H9 (cell line): ENCODE measurements around the gene RAPGEF6. TPM values are rescaled to one million over a fixed set of nuclear protein-coding genes. Genes with fewer than 3 reads are reported as not detected.

Experiments
- DNase-seq: peaks from one replicate; pipeline ENCODE4 v3.0.0-alpha.2; 2017
- H2AFZ ChIP-seq: one replicate; pipeline ENCODE4 v1.6.1; 2013; ENCODE audit warnings: mild to moderate bottlenecking, low read length, control low read depth, moderate library complexity
- H2AK5ac ChIP-seq: 2 replicates; pipeline ENCODE4 v1.6.1; 2013; ENCODE audit warnings: low read length, control low read depth, mixed read lengths; ENCODE audit not compliant: insufficient read length
- H2BK120ac ChIP-seq: one replicate; pipeline ENCODE4 v1.6.1; 2013; ENCODE audit warnings: low read depth, mild to moderate bottlenecking, low read length, control low read depth, inconsistent platforms; ENCODE audit not compliant: poor library complexity, severe bottlenecking
- H2BK12ac ChIP-seq: 2 replicates; pipeline ENCODE4 v1.6.1; 2013; ENCODE audit warnings: low read length, control low read depth, mixed read lengths, low read depth; ENCODE audit not compliant: insufficient read length
- H2BK15ac ChIP-seq: 2 replicates; pipeline ENCODE4 v1.6.1; 2013; ENCODE audit warnings: low read depth, low read length, control low read depth
- H2BK20ac ChIP-seq: one replicate; pipeline ENCODE4 v1.6.1; 2013; ENCODE audit warnings: low read depth, mild to moderate bottlenecking, low read length, control low read depth, inconsistent platforms; ENCODE audit not compliant: poor library complexity, severe bottlenecking
- H2BK5ac ChIP-seq: 2 replicates; pipeline ENCODE4 v1.6.1; 2013; ENCODE audit warnings: low read length, control low read depth, mixed read lengths; ENCODE audit not compliant: insufficient read length
- H3K14ac ChIP-seq: 2 replicates; pipeline ENCODE4 v1.6.1; 2013; ENCODE audit warnings: low read length, control low read depth; ENCODE audit not compliant: insufficient read depth
- H3K18ac ChIP-seq: 2 replicates; pipeline ENCODE4 v1.6.1; 2013; ENCODE audit warnings: low read depth, mild to moderate bottlenecking, mixed read lengths, low read length, control low read depth; ENCODE audit not compliant: insufficient read length
- H3K23ac ChIP-seq: 2 replicates; pipeline ENCODE4 v1.6.1; 2013; ENCODE audit warnings: low read length, control low read depth, mixed read lengths, low read depth; ENCODE audit not compliant: insufficient read length
- H3K23me2 ChIP-seq: 2 replicates; pipeline ENCODE4 v1.6.1; 2013; ENCODE audit warnings: low read depth, mild to moderate bottlenecking, mixed read lengths, low read length, control low read depth; ENCODE audit not compliant: insufficient read length, poor library complexity, severe bottlenecking
- H3K27ac ChIP-seq: 2 replicates; pipeline ENCODE4 v1.5.1; 2013; ENCODE audit warnings: low read length, control low read depth, mixed read lengths, low read depth; ENCODE audit not compliant: insufficient read length
- H3K27me3 ChIP-seq: 2 replicates; pipeline ENCODE4 v1.6.1; 2013; ENCODE audit warnings: low read length, control low read depth, inconsistent platforms; ENCODE audit not compliant: insufficient read depth
- H3K4ac ChIP-seq: 2 replicates; pipeline ENCODE4 v1.6.1; 2013; ENCODE audit warnings: low read depth, mild to moderate bottlenecking, control low read depth, inconsistent platforms, low read length, moderate library complexity
- H3K4me1 ChIP-seq: 2 replicates; pipeline ENCODE4 v1.6.1; 2013; ENCODE audit warnings: low read length, control low read depth, inconsistent platforms; ENCODE audit not compliant: insufficient read depth
- H3K4me2 ChIP-seq: 2 replicates; pipeline ENCODE4 v1.6.1; 2013; ENCODE audit warnings: low read length, control low read depth, mixed read lengths; ENCODE audit not compliant: insufficient read length, insufficient read depth
- H3K56ac ChIP-seq: 2 replicates; pipeline ENCODE4 v1.6.1; 2013; ENCODE audit warnings: low read depth, mild to moderate bottlenecking, mixed read lengths, low read length, control low read depth; ENCODE audit not compliant: insufficient read length
- H3K79me1 ChIP-seq: 2 replicates; pipeline ENCODE4 v1.6.1; 2013; ENCODE audit warnings: low read depth, mild to moderate bottlenecking, moderate library complexity, low read length, control low read depth, inconsistent platforms; ENCODE audit not compliant: insufficient read depth, poor library complexity, severe bottlenecking
- H3K79me2 ChIP-seq: 2 replicates; pipeline ENCODE4 v1.6.1; 2013; ENCODE audit warnings: low read length, control low read depth, inconsistent platforms; ENCODE audit not compliant: insufficient read depth
- H3K9ac ChIP-seq: 2 replicates; pipeline ENCODE4 v1.6.1; 2013; ENCODE audit warnings: low read length, control low read depth, mixed read lengths; ENCODE audit not compliant: insufficient read length; ENCODE audit errors: extremely low read depth
- H3K9me3 ChIP-seq: one replicate; pipeline ENCODE4 v1.6.1; 2013; ENCODE audit warnings: low read depth, low read length, inconsistent platforms; ENCODE audit not compliant: control insufficient read depth
- H3T11ph ChIP-seq: one replicate; pipeline ENCODE4 v1.6.1; 2013; ENCODE audit warnings: mild to moderate bottlenecking, low read length, control low read depth, inconsistent platforms
- H4K20me1 ChIP-seq: one replicate; pipeline ENCODE4 v1.6.1; 2013; ENCODE audit not compliant: control insufficient read depth, insufficient read length, insufficient read depth
- H4K5ac ChIP-seq: 2 replicates; pipeline ENCODE4 v1.6.1; 2013; ENCODE audit warnings: low read depth, mild to moderate bottlenecking, mixed read lengths, low read length, control low read depth; ENCODE audit not compliant: insufficient read length
- H4K8ac ChIP-seq: replicated peaks from 2 replicates; pipeline ENCODE4 v1.6.1; 2013; ENCODE audit warnings: low read length, control low read depth, mixed read lengths, low read depth; ENCODE audit not compliant: insufficient read length
- H4K91ac ChIP-seq: 2 replicates; pipeline ENCODE4 v1.6.1; 2013; ENCODE audit warnings: low read depth, mild to moderate bottlenecking, moderate library complexity, mixed read lengths, low read length, control low read depth; ENCODE audit not compliant: insufficient read length
- H3K27ac Mint-ChIP-seq, 3 experiments: 2 replicates in 2 of 3; 3 replicates in 1 of 3; pipeline ENCODE4 v1.8.0; 2020 to 2021; ENCODE audit warnings: mixed read lengths in 3 of 3, mild to moderate bottlenecking in 1 of 3, moderate library complexity in 1 of 3
- H3K27me3 Mint-ChIP-seq: 2 replicates; pipeline ENCODE4 v1.8.0; 2021; ENCODE audit warnings: low read depth, mild to moderate bottlenecking, moderate library complexity, mixed read lengths
- H3K36me3 Mint-ChIP-seq, 3 experiments: 2 replicates in 2 of 3; 3 replicates in 1 of 3; pipeline ENCODE4 v1.8.0; 2020 to 2021; ENCODE audit warnings: low read depth in 3 of 3, mixed read lengths in 3 of 3; ENCODE audit not compliant: insufficient read depth in 1 of 3
- H3K4me1 Mint-ChIP-seq, 2 experiments: 2 replicates each; pipeline ENCODE4 v1.8.0; 2020; ENCODE audit warnings: mixed read lengths in 2 of 2
- H3K4me3 Mint-ChIP-seq, 2 experiments: 2 replicates in 1 of 2; 3 replicates in 1 of 2; pipeline ENCODE4 v1.8.0; 2020 to 2021; ENCODE audit warnings: mild to moderate bottlenecking in 2 of 2, mixed read lengths in 2 of 2, moderate library complexity in 1 of 2
- H3K9me3 Mint-ChIP-seq, 2 experiments: 2 replicates in 1 of 2; 3 replicates in 1 of 2; pipeline ENCODE4 v1.8.0; 2020; ENCODE audit warnings: mild to moderate bottlenecking in 2 of 2, mixed read lengths in 2 of 2, moderate library complexity in 1 of 2
- WGBS: extraction: QIAGEN DNeasy Blood & Tissue Kit; methylation state at CpG from one replicate; pipeline ENCODE4 v1.1.7; 2013; ENCODE audit warnings: missing lambda C conversion rate, low lambda C conversion rate, mixed read lengths; ENCODE audit not compliant: insufficient read length; ENCODE audit errors: extremely low coverage; 5-methylcytosine and 5-hydroxymethylcytosine counted together
- total RNA-seq: library from RNA; stranded (reverse); gene quantifications from 2 replicates; pipeline ENCODE4 v1.2.1, GENCODE V29; 2021
- TF ChIP-seq, protein P1 (sequence below): fragments of 200-600 bp; sonication (generic); conservative IDR thresholded peaks from 3 replicates; pipeline ENCODE4 v1.8.0; 2021; ENCODE audit warnings: antibody characterized with exemption, mild to moderate bottlenecking

The RAPGEF6 gene
- total RNA-seq, 1 experiment from 2014 or later = 19.7 TPM

- H3K4me2 ChIP-seq = no peak overlapping the region
- no peak overlapping the region for H2BK12ac ChIP-seq
- H2AK5ac ChIP-seq = no peak overlapping the region
- H2BK5ac ChIP-seq = no peak overlapping the region
- H3K23ac ChIP-seq = no peak overlapping the region
- H3K18ac ChIP-seq = no peak overlapping the region
- H4K20me1 ChIP-seq = no peaks in the 10 kb centered on the region
- no peaks in the 10 kb centered on the region for H3K79me1 ChIP-seq
- no CpG with 5 or more reads among the region's 2 CpGs for WGBS
- Mint-ChIP-seq H3K27me3 (no peaks in the 10 kb centered on the region), H3K27ac (no peak overlapping the region), H3K36me3 (peaks cover 14 to 41% (median 20%) of the 10 kb centered on the region in 3 experiments; a peak in 6 of 7 replicates), H3K4me1 (no peaks in the 10 kb centered on the region), H3K9me3 (0 out of 5 replicates have a peak, but pooled peaks cover 0 to 3% of the 10 kb centered on the region in 2 experiments), H3K4me3 (no peak overlapping the region)
- no peak overlapping the region for H3K14ac ChIP-seq
- no peak overlapping the region for H4K5ac ChIP-seq
- TF ChIP-seq, protein P1, sequence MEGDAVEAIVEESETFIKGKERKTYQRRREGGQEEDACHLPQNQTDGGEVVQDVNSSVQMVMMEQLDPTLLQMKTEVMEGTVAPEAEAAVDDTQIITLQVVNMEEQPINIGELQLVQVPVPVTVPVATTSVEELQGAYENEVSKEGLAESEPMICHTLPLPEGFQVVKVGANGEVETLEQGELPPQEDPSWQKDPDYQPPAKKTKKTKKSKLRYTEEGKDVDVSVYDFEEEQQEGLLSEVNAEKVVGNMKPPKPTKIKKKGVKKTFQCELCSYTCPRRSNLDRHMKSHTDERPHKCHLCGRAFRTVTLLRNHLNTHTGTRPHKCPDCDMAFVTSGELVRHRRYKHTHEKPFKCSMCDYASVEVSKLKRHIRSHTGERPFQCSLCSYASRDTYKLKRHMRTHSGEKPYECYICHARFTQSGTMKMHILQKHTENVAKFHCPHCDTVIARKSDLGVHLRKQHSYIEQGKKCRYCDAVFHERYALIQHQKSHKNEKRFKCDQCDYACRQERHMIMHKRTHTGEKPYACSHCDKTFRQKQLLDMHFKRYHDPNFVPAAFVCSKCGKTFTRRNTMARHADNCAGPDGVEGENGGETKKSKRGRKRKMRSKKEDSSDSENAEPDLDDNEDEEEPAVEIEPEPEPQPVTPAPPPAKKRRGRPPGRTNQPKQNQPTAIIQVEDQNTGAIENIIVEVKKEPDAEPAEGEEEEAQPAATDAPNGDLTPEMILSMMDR = no peak
- no peaks in the 10 kb centered on the region for H3K23me2 ChIP-seq
- no peak for DNase-seq
- no peaks in the 10 kb centered on the region for H3K27me3 ChIP-seq
- H3K9me3 ChIP-seq = no peaks in the 10 kb centered on the region
- H3K27ac ChIP-seq = no peak overlapping the region
- no peak overlapping the region for H3K4ac ChIP-seq
- H3K79me2 ChIP-seq = no peaks in the 10 kb centered on the region
- H2BK120ac ChIP-seq = no peak overlapping the region
- H3K9ac ChIP-seq = no peak overlapping the region
- H2AFZ ChIP-seq = no peak overlapping the region
- H3K4me1 ChIP-seq = no peaks in the 10 kb centered on the region
- no peak overlapping the region for H2BK15ac ChIP-seq
- no peak overlapping the region for H4K91ac ChIP-seq
- no peak overlapping the region for H3K56ac ChIP-seq
- no peak overlapping the region for H4K8ac ChIP-seq
- H3T11ph ChIP-seq = no peak overlapping the region
- H2BK20ac ChIP-seq = no peak overlapping the region
These were observed 184.1 kb downstream of the RAPGEF6 start for GRCh38 chr5:131450941-131451340.
